Body of pancreas (tissue), 4 donors: ENCODE measurements around the gene KCNMB4.

Experiments
- POLR2A ChIP-seq, 3 donors: fragments of 450-650 bp; IDR thresholded peaks; one replicate each; pipeline ENCODE4 v1.6.1; 2016; ENCODE audit warnings: antibody characterized with exemption in 3 of 3, mild to moderate bottlenecking in 2 of 3
- TF ChIP-seq, protein P1 (sequence below), 7 experiments: fragments of 450-650 bp in 4 of 7; fragments of 200-600 bp in 3 of 7; sonication (generic) in 3 of 7; IDR thresholded peaks; one replicate each; pipeline ENCODE4 v1.5.1; 2016 to 2019; ENCODE audit warnings: antibody characterized with exemption in 7 of 7

- TF ChIP-seq, protein P1, sequence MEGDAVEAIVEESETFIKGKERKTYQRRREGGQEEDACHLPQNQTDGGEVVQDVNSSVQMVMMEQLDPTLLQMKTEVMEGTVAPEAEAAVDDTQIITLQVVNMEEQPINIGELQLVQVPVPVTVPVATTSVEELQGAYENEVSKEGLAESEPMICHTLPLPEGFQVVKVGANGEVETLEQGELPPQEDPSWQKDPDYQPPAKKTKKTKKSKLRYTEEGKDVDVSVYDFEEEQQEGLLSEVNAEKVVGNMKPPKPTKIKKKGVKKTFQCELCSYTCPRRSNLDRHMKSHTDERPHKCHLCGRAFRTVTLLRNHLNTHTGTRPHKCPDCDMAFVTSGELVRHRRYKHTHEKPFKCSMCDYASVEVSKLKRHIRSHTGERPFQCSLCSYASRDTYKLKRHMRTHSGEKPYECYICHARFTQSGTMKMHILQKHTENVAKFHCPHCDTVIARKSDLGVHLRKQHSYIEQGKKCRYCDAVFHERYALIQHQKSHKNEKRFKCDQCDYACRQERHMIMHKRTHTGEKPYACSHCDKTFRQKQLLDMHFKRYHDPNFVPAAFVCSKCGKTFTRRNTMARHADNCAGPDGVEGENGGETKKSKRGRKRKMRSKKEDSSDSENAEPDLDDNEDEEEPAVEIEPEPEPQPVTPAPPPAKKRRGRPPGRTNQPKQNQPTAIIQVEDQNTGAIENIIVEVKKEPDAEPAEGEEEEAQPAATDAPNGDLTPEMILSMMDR (IDR thresholded peaks at IDR 0.05), result no peak
- no peak for TF ChIP-seq POLR2A (IDR thresholded peaks at IDR 0.05)
These were observed 93.7 kb downstream of the KCNMB4 start for GRCh38 chr12:70459786-70460185.
